ENCODE results near the gene TMEM69. TPM values are rescaled to one million over a fixed set of nuclear protein-coding genes. Genes with fewer than 3 reads are reported as not detected.

TMEM69 gene
- polyA plus RNA-seq, 1 donor from 2014 or later, result 28.6 TPM

DNA sequence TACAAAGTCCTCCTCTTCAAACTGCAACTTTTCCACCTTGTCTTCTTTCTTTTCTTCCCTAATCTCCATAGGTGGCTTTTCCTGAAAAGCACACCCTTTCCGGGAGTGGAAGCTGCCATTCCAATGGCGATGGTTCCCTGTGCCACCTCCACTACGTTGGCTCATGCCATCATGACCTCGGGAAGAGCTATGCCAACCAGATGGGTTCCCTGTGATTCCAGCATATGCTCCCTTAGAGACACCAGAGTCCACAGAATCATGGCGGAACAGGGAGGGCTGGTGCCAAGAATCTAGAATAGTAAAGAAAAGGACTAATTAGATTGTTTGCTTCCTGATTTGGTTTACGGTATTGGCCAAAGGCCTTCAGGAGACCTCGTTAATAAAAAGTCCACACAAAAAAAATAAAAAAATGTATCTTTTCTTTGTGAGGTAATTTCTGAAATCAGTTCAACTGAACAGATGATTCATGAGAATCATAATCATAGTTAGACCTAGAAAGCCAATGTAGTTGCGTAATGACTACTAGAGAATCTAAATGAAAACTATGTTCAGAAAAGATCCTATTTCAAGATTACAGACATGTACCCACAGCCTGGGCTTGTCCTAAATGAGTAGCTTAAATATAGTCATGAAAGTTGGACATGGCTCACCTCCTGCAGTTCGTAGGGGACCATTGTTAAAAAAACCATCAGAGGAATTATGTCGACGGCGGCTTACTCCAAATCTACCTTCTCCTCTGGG lies 33.3 kb upstream of the TMEM69 start:
- TF ChIP-seq, protein P1, sequence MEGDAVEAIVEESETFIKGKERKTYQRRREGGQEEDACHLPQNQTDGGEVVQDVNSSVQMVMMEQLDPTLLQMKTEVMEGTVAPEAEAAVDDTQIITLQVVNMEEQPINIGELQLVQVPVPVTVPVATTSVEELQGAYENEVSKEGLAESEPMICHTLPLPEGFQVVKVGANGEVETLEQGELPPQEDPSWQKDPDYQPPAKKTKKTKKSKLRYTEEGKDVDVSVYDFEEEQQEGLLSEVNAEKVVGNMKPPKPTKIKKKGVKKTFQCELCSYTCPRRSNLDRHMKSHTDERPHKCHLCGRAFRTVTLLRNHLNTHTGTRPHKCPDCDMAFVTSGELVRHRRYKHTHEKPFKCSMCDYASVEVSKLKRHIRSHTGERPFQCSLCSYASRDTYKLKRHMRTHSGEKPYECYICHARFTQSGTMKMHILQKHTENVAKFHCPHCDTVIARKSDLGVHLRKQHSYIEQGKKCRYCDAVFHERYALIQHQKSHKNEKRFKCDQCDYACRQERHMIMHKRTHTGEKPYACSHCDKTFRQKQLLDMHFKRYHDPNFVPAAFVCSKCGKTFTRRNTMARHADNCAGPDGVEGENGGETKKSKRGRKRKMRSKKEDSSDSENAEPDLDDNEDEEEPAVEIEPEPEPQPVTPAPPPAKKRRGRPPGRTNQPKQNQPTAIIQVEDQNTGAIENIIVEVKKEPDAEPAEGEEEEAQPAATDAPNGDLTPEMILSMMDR (IDR thresholded peaks at IDR 0.05; ENCODE audit: poor library complexity, severe bottlenecking), result no peak
- TF ChIP-seq, protein P2, sequence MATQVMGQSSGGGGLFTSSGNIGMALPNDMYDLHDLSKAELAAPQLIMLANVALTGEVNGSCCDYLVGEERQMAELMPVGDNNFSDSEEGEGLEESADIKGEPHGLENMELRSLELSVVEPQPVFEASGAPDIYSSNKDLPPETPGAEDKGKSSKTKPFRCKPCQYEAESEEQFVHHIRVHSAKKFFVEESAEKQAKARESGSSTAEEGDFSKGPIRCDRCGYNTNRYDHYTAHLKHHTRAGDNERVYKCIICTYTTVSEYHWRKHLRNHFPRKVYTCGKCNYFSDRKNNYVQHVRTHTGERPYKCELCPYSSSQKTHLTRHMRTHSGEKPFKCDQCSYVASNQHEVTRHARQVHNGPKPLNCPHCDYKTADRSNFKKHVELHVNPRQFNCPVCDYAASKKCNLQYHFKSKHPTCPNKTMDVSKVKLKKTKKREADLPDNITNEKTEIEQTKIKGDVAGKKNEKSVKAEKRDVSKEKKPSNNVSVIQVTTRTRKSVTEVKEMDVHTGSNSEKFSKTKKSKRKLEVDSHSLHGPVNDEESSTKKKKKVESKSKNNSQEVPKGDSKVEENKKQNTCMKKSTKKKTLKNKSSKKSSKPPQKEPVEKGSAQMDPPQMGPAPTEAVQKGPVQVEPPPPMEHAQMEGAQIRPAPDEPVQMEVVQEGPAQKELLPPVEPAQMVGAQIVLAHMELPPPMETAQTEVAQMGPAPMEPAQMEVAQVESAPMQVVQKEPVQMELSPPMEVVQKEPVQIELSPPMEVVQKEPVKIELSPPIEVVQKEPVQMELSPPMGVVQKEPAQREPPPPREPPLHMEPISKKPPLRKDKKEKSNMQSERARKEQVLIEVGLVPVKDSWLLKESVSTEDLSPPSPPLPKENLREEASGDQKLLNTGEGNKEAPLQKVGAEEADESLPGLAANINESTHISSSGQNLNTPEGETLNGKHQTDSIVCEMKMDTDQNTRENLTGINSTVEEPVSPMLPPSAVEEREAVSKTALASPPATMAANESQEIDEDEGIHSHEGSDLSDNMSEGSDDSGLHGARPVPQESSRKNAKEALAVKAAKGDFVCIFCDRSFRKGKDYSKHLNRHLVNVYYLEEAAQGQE (IDR thresholded peaks at IDR 0.05; ENCODE audit: borderline replicate concordance), result no peak
- TF ChIP-seq SMC3 (conservative IDR thresholded peaks at IDR 0.05; ENCODE audit: poor library complexity) (no peak), POLR2AphosphoS5 (IDR thresholded peaks at IDR 0.05) (no peak), RAD21 (conservative IDR thresholded peaks at IDR 0.05) (no peak), MXI1 (conservative IDR thresholded peaks at IDR 0.05; ENCODE audit: poor library complexity, severe bottlenecking) (no peak), TAF1 (IDR thresholded peaks at IDR 0.05; ENCODE audit: low read depth) (no peak), EP300 (conservative IDR thresholded peaks at IDR 0.05; ENCODE audit: poor library complexity, severe bottlenecking) (no peak), EZH2 (IDR thresholded peaks at IDR 0.05; ENCODE audit: borderline replicate concordance, insufficient read depth, low read length, poor library complexity, severe bottlenecking) (no peak)
- Histone ChIP-seq H4K20me1 (ENCODE audit: insufficient read depth) (no peaks in the 10 kb centered on the region), H3K36me3 (ENCODE audit: insufficient read depth, low read length) (peaks cover 12% of the 10 kb centered on the region)

DNA sequence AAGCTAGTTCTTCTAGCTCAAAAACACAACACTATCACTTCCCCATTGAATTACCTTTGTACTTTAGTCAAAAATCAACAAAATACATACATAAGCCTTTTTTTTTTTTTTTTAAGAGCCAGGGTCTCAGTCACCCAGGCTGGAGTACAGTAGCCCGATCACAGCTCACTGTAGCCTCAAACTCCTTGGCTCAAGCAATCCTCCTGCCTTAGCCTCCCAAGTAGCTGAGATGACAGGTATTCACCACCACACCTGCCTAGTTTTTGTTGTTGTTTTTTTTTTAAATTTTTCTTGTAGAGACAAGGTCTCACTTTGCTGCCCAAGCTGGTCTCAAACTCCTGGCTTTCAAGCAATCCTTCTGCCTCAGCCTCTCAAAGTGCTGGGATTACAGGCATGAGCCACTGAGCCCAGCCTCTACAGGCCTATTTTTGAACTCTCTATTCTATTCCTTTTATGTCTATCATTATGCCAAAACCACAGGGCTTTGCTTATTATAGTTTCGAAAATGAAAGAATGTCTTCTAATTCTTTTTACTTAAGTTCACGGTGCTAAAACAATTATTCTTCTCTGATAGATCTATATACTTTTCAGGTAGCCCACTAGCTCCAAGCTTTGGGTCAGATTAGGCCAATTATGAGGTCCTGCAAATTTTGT lies 31.3 kb upstream of the TMEM69 start:
- TF ChIP-seq, protein P1 (IDR thresholded peaks at IDR 0.05; ENCODE audit: poor library complexity, severe bottlenecking), result no peak
- TF ChIP-seq SMC3 (conservative IDR thresholded peaks at IDR 0.05; ENCODE audit: poor library complexity) (no peak), MXI1 (conservative IDR thresholded peaks at IDR 0.05; ENCODE audit: poor library complexity, severe bottlenecking) (no peak), RAD21 (conservative IDR thresholded peaks at IDR 0.05) (no peak)
- TF ChIP-seq, protein P2 (IDR thresholded peaks at IDR 0.05; ENCODE audit: borderline replicate concordance), result no peak
- H3K27me3 ChIP-seq (ENCODE audit: insufficient read depth, low read depth, low read length), result no peaks in the 10 kb centered on the region
- no peaks in the 10 kb centered on the region for H3K9me3 ChIP-seq (ENCODE audit: low read length)
- H3F3A ChIP-seq (ENCODE audit: insufficient read depth, low read length, poor library complexity, severe bottlenecking), result no peaks in the 10 kb centered on the region
- no peaks in the 10 kb centered on the region for H4K20me1 ChIP-seq (ENCODE audit: insufficient read depth)
- no peak overlapping the region for H3K9ac ChIP-seq (ENCODE audit: low read length)
- no peak overlapping the region for H3K27ac ChIP-seq (ENCODE audit: low read length)
- no peak overlapping the region for H3K4me3 ChIP-seq (ENCODE audit: low read length)
- H3K36me3 ChIP-seq (ENCODE audit: insufficient read depth, low read length), result peaks cover 12% of the 10 kb centered on the region
- H3K4me2 ChIP-seq (ENCODE audit: low read length), result no peak overlapping the region
- H3K9me2 ChIP-seq (ENCODE audit: insufficient read depth, low read length), result no peaks in the 10 kb centered on the region
- no peak overlapping the region for H2AFZ ChIP-seq (ENCODE audit: low read depth, low read length)
- peaks cover 2% of the 10 kb centered on the region for H3K79me2 ChIP-seq (replicated peaks; ENCODE audit: insufficient read depth, low read length)

More for the DNA sequence above, 33.3 kb upstream of the TMEM69 start:
- Histone ChIP-seq H2AFZ (ENCODE audit: low read depth, low read length) (no peak overlapping the region), H3K9me2 (ENCODE audit: insufficient read depth, low read length) (no peaks in the 10 kb centered on the region), H3K9ac (ENCODE audit: low read length) (no peak overlapping the region), H3F3A (ENCODE audit: insufficient read depth, low read length, poor library complexity, severe bottlenecking) (no peaks in the 10 kb centered on the region), H3K27ac (ENCODE audit: low read length) (no peak overlapping the region), H3K79me2 (replicated peaks; ENCODE audit: insufficient read depth, low read length) (peaks cover 5% of the 10 kb centered on the region), H3K4me2 (ENCODE audit: low read length) (no peak overlapping the region), H3K27me3 (ENCODE audit: insufficient read depth, low read depth, low read length) (no peaks in the 10 kb centered on the region), H3K4me3 (ENCODE audit: low read length) (no peak overlapping the region), H3K9me3 (ENCODE audit: low read length) (no peaks in the 10 kb centered on the region)

Measured in neural cell (in vitro differentiated cells).